GM12878 (cell line): ENCODE results near the gene NANOS2. TPM values are rescaled to one million over a fixed set of nuclear protein-coding genes. Genes with fewer than 3 reads are reported as not detected.

ENCODE experiments used
- polyA plus RNA-seq, 11 experiments: library from polyadenylated mRNA; depleted of rRNA in 4 of 11; unstranded in 6 of 11; stranded (reverse) in 5 of 11; fragments of >200 nt; fragmentation: Nextera tagmentation in 4 of 11; fragmentation: Illumina TruSeq in 1 of 11; extraction: Ambion mirVana in 4 of 11; extraction: Trizol in 1 of 11; gene quantifications; 1 replicate in 1 of 11; 2 replicates in 10 of 11; pipeline versions ENCODE4 v1.2.1 to v1.2.3, GENCODE V29; 2011 to 2016; ENCODE audit warnings: inconsistent platforms in 2 of 11, missing spikeins in 2 of 11, low read depth in 1 of 11
- total RNA-seq, 4 experiments: library from RNA; depleted of rRNA in 3 of 4; stranded (reverse); fragments of >200 nt in 3 of 4; fragmentation: Illumina TruSeq in 1 of 4; extraction: Trizol in 1 of 4; gene quantifications; 2 replicates each; pipeline versions ENCODE4 v1.2.1 to v1.2.3, GENCODE V29; 2013 to 2021

The NANOS2 gene
- total and polyA plus RNA-seq, 10 of the 15 experiments (the other 5 are each of a cell fraction or from before 2014, with no cell fraction given), result not detected

Other genes starting within 250 kb of the NANOS2 start
Only the 7 nearest of the 19 such genes appear.
- 0.06 and 0.16 TPM in 2 replicates for gene RSPH6A, start 99.5 kb downstream of the NANOS2 start, total RNA-seq (2014; rRNA removed)
- 0.14 and 0.18 TPM in 2 replicates for gene RSPH6A, start 99.5 kb downstream of the NANOS2 start, total RNA-seq (2014; rRNA removed; fragmentation: Illumina TruSeq; extraction: Trizol)
- gene RSPH6A, start 99.5 kb downstream of the NANOS2 start, total RNA-seq (2021), result 0.37 and 0.41 TPM in 2 replicates
- 0.06 TPM in 1 of 2 replicates, not detected in the other for gene RSPH6A, start 99.5 kb downstream of the NANOS2 start, polyA plus RNA-seq (2011; rRNA removed)
- gene RSPH6A, start 99.5 kb downstream of the NANOS2 start, polyA plus RNA-seq (2014; fragmentation: Illumina TruSeq; extraction: Trizol), result 0.03 TPM in 1 of 2 replicates, not detected in the other
- not detected for gene RSPH6A, start 99.5 kb downstream of the NANOS2 start, polyA plus RNA-seq (2014; fragmentation: Nextera tagmentation; extraction: Ambion mirVana)
- gene RSPH6A, start 99.5 kb downstream of the NANOS2 start, polyA plus RNA-seq (2014; rRNA removed), result 0.29 and 0.37 TPM in 2 replicates
- under 1 TPM in 1 of 2 experiments, not detected in 1; 0.25 TPM for gene RSPH6A, start 99.5 kb downstream of the NANOS2 start, polyA plus RNA-seq (2016; fragmentation: Nextera tagmentation; extraction: Ambion mirVana)
- gene SYMPK, start 51.6 kb downstream of the NANOS2 start, total RNA-seq (2014; rRNA removed), result 41.3 and 51.1 TPM in 2 replicates
- gene SYMPK, start 51.6 kb downstream of the NANOS2 start, total RNA-seq (2014; rRNA removed; fragmentation: Illumina TruSeq; extraction: Trizol), result 30.3 and 33.9 TPM in 2 replicates
- 107 and 109 TPM in 2 replicates for gene SYMPK, start 51.6 kb downstream of the NANOS2 start, total RNA-seq (2021)
- 65.6 and 105 TPM in 2 replicates for gene SYMPK, start 51.6 kb downstream of the NANOS2 start, polyA plus RNA-seq (2011; rRNA removed)
- 46.5 and 72.4 TPM in 2 replicates for gene SYMPK, start 51.6 kb downstream of the NANOS2 start, polyA plus RNA-seq (2014; fragmentation: Illumina TruSeq; extraction: Trizol)
- gene SYMPK, start 51.6 kb downstream of the NANOS2 start, polyA plus RNA-seq (2014; fragmentation: Nextera tagmentation; extraction: Ambion mirVana), result under 1 TPM; 0.49 to 0.79 TPM
- 88.0 and 99.6 TPM in 2 replicates for gene SYMPK, start 51.6 kb downstream of the NANOS2 start, polyA plus RNA-seq (2014; rRNA removed)
- 10 to 100 TPM; 30.4 to 30.8 TPM for gene SYMPK, start 51.6 kb downstream of the NANOS2 start, polyA plus RNA-seq (2016; fragmentation: Nextera tagmentation; extraction: Ambion mirVana)
- gene FOXA3, start 50.5 kb downstream of the NANOS2 start, total RNA-seq (2014; rRNA removed), result 0.11 TPM in 2 replicates
- 0.09 TPM in 1 of 2 replicates, not detected in the other for gene FOXA3, start 50.5 kb downstream of the NANOS2 start, total RNA-seq (2014; rRNA removed; fragmentation: Illumina TruSeq; extraction: Trizol)
- 0.31 TPM in 1 of 2 replicates, not detected in the other for gene FOXA3, start 50.5 kb downstream of the NANOS2 start, total RNA-seq (2021)
- gene FOXA3, start 50.5 kb downstream of the NANOS2 start, polyA plus RNA-seq (2011; rRNA removed), result 0.65 and 0.83 TPM in 2 replicates
- not detected in 2 replicates for gene FOXA3, start 50.5 kb downstream of the NANOS2 start, polyA plus RNA-seq (2014; fragmentation: Illumina TruSeq; extraction: Trizol)
- gene FOXA3, start 50.5 kb downstream of the NANOS2 start, polyA plus RNA-seq (2014; fragmentation: Nextera tagmentation; extraction: Ambion mirVana), result under 1 TPM in 1 of 2 experiments, not detected in 1; 0.04 TPM
- 0.05 TPM in 2 replicates for gene FOXA3, start 50.5 kb downstream of the NANOS2 start, polyA plus RNA-seq (2014; rRNA removed)
- gene FOXA3, start 50.5 kb downstream of the NANOS2 start, polyA plus RNA-seq (2016; fragmentation: Nextera tagmentation; extraction: Ambion mirVana), result not detected
- gene IRF2BP1, start 28.6 kb downstream of the NANOS2 start, total RNA-seq (2014; rRNA removed), result 15.4 and 19.9 TPM in 2 replicates
- gene IRF2BP1, start 28.6 kb downstream of the NANOS2 start, total RNA-seq (2014; rRNA removed; fragmentation: Illumina TruSeq; extraction: Trizol), result 2.1 and 3.0 TPM in 2 replicates
- 23.1 and 24.4 TPM in 2 replicates for gene IRF2BP1, start 28.6 kb downstream of the NANOS2 start, total RNA-seq (2021)
- 0.76 and 1.9 TPM in 2 replicates for gene IRF2BP1, start 28.6 kb downstream of the NANOS2 start, polyA plus RNA-seq (2011; rRNA removed)
- 0.30 and 2.0 TPM in 2 replicates for gene IRF2BP1, start 28.6 kb downstream of the NANOS2 start, polyA plus RNA-seq (2014; fragmentation: Illumina TruSeq; extraction: Trizol)
- gene IRF2BP1, start 28.6 kb downstream of the NANOS2 start, polyA plus RNA-seq (2014; fragmentation: Nextera tagmentation; extraction: Ambion mirVana), result under 1 TPM; 0.31 to 0.69 TPM
- gene IRF2BP1, start 28.6 kb downstream of the NANOS2 start, polyA plus RNA-seq (2014; rRNA removed), result 12.5 and 14.5 TPM in 2 replicates
- gene IRF2BP1, start 28.6 kb downstream of the NANOS2 start, polyA plus RNA-seq (2016; fragmentation: Nextera tagmentation; extraction: Ambion mirVana), result 1 to 10 TPM; 5.8 to 7.9 TPM
- 1.7 and 2.1 TPM in 2 replicates for gene MYPOP, start 12.2 kb downstream of the NANOS2 start, total RNA-seq (2014; rRNA removed)
- 1.1 and 1.2 TPM in 2 replicates for gene MYPOP, start 12.2 kb downstream of the NANOS2 start, total RNA-seq (2014; rRNA removed; fragmentation: Illumina TruSeq; extraction: Trizol)
- 9.4 TPM in 2 replicates for gene MYPOP, start 12.2 kb downstream of the NANOS2 start, total RNA-seq (2021)
- gene MYPOP, start 12.2 kb downstream of the NANOS2 start, polyA plus RNA-seq (2011; rRNA removed), result 0.52 and 1.1 TPM in 2 replicates
- 0.92 and 2.3 TPM in 2 replicates for gene MYPOP, start 12.2 kb downstream of the NANOS2 start, polyA plus RNA-seq (2014; fragmentation: Illumina TruSeq; extraction: Trizol)
- gene MYPOP, start 12.2 kb downstream of the NANOS2 start, polyA plus RNA-seq (2014; fragmentation: Nextera tagmentation; extraction: Ambion mirVana), result 1 to 10 TPM in 1 of 2 experiments, under 1 TPM in 1; 0.47 to 1.7 TPM
- 4.6 and 5.8 TPM in 2 replicates for gene MYPOP, start 12.2 kb downstream of the NANOS2 start, polyA plus RNA-seq (2014; rRNA removed)
- gene MYPOP, start 12.2 kb downstream of the NANOS2 start, polyA plus RNA-seq (2016; fragmentation: Nextera tagmentation; extraction: Ambion mirVana), result 1 to 10 TPM in 1 of 2 experiments, under 1 TPM in 1; 0.70 to 1.1 TPM
- not detected in 2 replicates for gene NOVA2, start 59.1 kb upstream of the NANOS2 start, total RNA-seq (2014; rRNA removed)
- under 0.01 TPM in 1 of 2 replicates, not detected in the other for gene NOVA2, start 59.1 kb upstream of the NANOS2 start, total RNA-seq (2014; rRNA removed; fragmentation: Illumina TruSeq; extraction: Trizol)
- gene NOVA2, start 59.1 kb upstream of the NANOS2 start, total RNA-seq (2021), result 0.03 and 0.44 TPM in 2 replicates
- not detected in 2 replicates for gene NOVA2, start 59.1 kb upstream of the NANOS2 start, polyA plus RNA-seq (2011; rRNA removed)
- 0.03 TPM in 2 replicates for gene NOVA2, start 59.1 kb upstream of the NANOS2 start, polyA plus RNA-seq (2014; fragmentation: Illumina TruSeq; extraction: Trizol)
- under 1 TPM in 1 of 2 experiments, not detected in 1; under 0.01 TPM for gene NOVA2, start 59.1 kb upstream of the NANOS2 start, polyA plus RNA-seq (2014; fragmentation: Nextera tagmentation; extraction: Ambion mirVana)
- 0.05 TPM in 1 of 2 replicates, not detected in the other for gene NOVA2, start 59.1 kb upstream of the NANOS2 start, polyA plus RNA-seq (2014; rRNA removed)
- under 1 TPM in 1 of 2 experiments, not detected in 1; 0.03 TPM for gene NOVA2, start 59.1 kb upstream of the NANOS2 start, polyA plus RNA-seq (2016; fragmentation: Nextera tagmentation; extraction: Ambion mirVana)
- gene CCDC61, start 80.7 kb upstream of the NANOS2 start, total RNA-seq (2014; rRNA removed), result 15.7 and 16.3 TPM in 2 replicates
- 7.5 and 8.3 TPM in 2 replicates for gene CCDC61, start 80.7 kb upstream of the NANOS2 start, total RNA-seq (2014; rRNA removed; fragmentation: Illumina TruSeq; extraction: Trizol)
- gene CCDC61, start 80.7 kb upstream of the NANOS2 start, total RNA-seq (2021), result 27.1 and 27.3 TPM in 2 replicates
- 5.4 and 11.5 TPM in 2 replicates for gene CCDC61, start 80.7 kb upstream of the NANOS2 start, polyA plus RNA-seq (2011; rRNA removed)
- 1.1 and 8.3 TPM in 2 replicates for gene CCDC61, start 80.7 kb upstream of the NANOS2 start, polyA plus RNA-seq (2014; fragmentation: Illumina TruSeq; extraction: Trizol)
- under 1 TPM; 0.27 to 0.95 TPM for gene CCDC61, start 80.7 kb upstream of the NANOS2 start, polyA plus RNA-seq (2014; fragmentation: Nextera tagmentation; extraction: Ambion mirVana)
- gene CCDC61, start 80.7 kb upstream of the NANOS2 start, polyA plus RNA-seq (2014; rRNA removed), result 21.5 and 22.9 TPM in 2 replicates
- 1 to 10 TPM; 1.7 to 9.1 TPM for gene CCDC61, start 80.7 kb upstream of the NANOS2 start, polyA plus RNA-seq (2016; fragmentation: Nextera tagmentation; extraction: Ambion mirVana)